Embryonic facial prominence (tissue), 1 donor: ENCODE data around the gene CNTNAP5.

Experiments
- DNase-seq: peaks from one replicate; pipeline ENCODE4 v3.0.0-alpha.2; 2016; ENCODE audit errors: extremely low spot score

Gene CNTNAP5

GRCh38 chr2:124063596-124063995 is 38.5 kb downstream of the CNTNAP5 start:
- DNase-seq = no peak

GRCh38 chr2:124065636-124066035 is 40.5 kb downstream of the CNTNAP5 start:
- no peak for DNase-seq

GRCh38 chr2:124066776-124067175 is 41.7 kb downstream of the CNTNAP5 start:
- no peak for DNase-seq

GRCh38 chr2:124079045-124079444 is 54.0 kb downstream of the CNTNAP5 start:
- DNase-seq = no peak

- no peak for DNase-seq
Measured at GRCh38 chr2:124080281-124081153, 55.4 kb downstream of the CNTNAP5 start.

GRCh38 chr2:124081154-124081716 is 56.1 kb downstream of the CNTNAP5 start:
- no peak for DNase-seq

GRCh38 chr2:124088616-124089015 is 63.5 kb downstream of the CNTNAP5 start:
- no peak for DNase-seq

- DNase-seq = no peak
Measured at GRCh38 chr2:124091721-124092120, 66.6 kb downstream of the CNTNAP5 start.

GRCh38 chr2:124092651-124093050 is 67.6 kb downstream of the CNTNAP5 start:
- no peak for DNase-seq

- no peak for DNase-seq
Measured at GRCh38 chr2:124104914-124105313, 79.8 kb downstream of the CNTNAP5 start.

- no peak for DNase-seq
Measured at GRCh38 chr2:124112206-124112605, 87.1 kb downstream of the CNTNAP5 start.

GRCh38 chr2:124112966-124113365 is 87.9 kb downstream of the CNTNAP5 start:
- DNase-seq = no peak

GRCh38 chr2:124120246-124120645 is 95.2 kb downstream of the CNTNAP5 start:
- DNase-seq = no peak

GRCh38 chr2:124121106-124121505 is 96.0 kb downstream of the CNTNAP5 start:
- no peak for DNase-seq

- no peak for DNase-seq
Measured at GRCh38 chr2:124121760-124122275, 96.7 kb downstream of the CNTNAP5 start.

GRCh38 chr2:124122340-124122739 is 97.3 kb downstream of the CNTNAP5 start:
- no peak for DNase-seq

GRCh38 chr2:124131276-124131675 is 106.2 kb downstream of the CNTNAP5 start:
- no peak for DNase-seq

- no peak for DNase-seq
Measured at GRCh38 chr2:124136110-124136509, 111.0 kb downstream of the CNTNAP5 start.

- no peak for DNase-seq
Measured at GRCh38 chr2:124138076-124138475, 113.0 kb downstream of the CNTNAP5 start.

- DNase-seq = no peak
Measured at GRCh38 chr2:124145982-124146381, 120.9 kb downstream of the CNTNAP5 start.

- DNase-seq = no peak
Measured at GRCh38 chr2:124147552-124147951, 122.5 kb downstream of the CNTNAP5 start.

GRCh38 chr2:124149571-124149970 is 124.5 kb downstream of the CNTNAP5 start:
- DNase-seq = no peak

GRCh38 chr2:124151691-124152090 is 126.6 kb downstream of the CNTNAP5 start:
- DNase-seq = no peak
